ENCODE data around the gene NALCN. TPM values are rescaled to one million over a fixed set of nuclear protein-coding genes. Genes with fewer than 3 reads are reported as not detected.

The NALCN gene
- total RNA-seq, 2 donors from 2014 or later: 3.2 TPM; not detected in 1

- intact Hi-C loops (cut with DNase I): loop anchor here (10.0 kb wide), 1 partner anchor 1688 kb away; no protein-coding TSS in a partner anchor
- Histone ChIP-seq H3K4me3 (no peak overlapping the region), H3K36me3 (no peaks in the 10 kb centered on the region), H3K4me1 (replicated peaks) (no peaks in the 10 kb centered on the region), H3K9me3 (no peaks in the 10 kb centered on the region), H3K27ac (no peak overlapping the region), H3K27me3 (replicated peaks; ENCODE audit: insufficient read depth) (no peaks in the 10 kb centered on the region)
- 89% methylated on average over 2 of the region's 2 CpGs for WGBS
- TF ChIP-seq POLR2AphosphoS5 (IDR thresholded peaks at IDR 0.05): no peak
- no peak for DNase-seq (ENCODE audit: low spot score)
These were observed 154.0 kb downstream of the NALCN start for GRCh38 chr13:101262306-101262705.

- TF ChIP-seq POLR2A (IDR thresholded peaks at IDR 0.05) (no peak), CTCF (IDR thresholded peaks at IDR 0.05) (no peak), POLR2AphosphoS5 (IDR thresholded peaks at IDR 0.05) (no peak)
- Histone ChIP-seq H3K27ac (no peak overlapping the region), H3K4me1 (replicated peaks) (no peaks in the 10 kb centered on the region), H3K9me3 (no peaks in the 10 kb centered on the region), H3K36me3 (no peaks in the 10 kb centered on the region), H3K4me3 (no peak overlapping the region), H3K27me3 (replicated peaks; ENCODE audit: insufficient read depth) (no peaks in the 10 kb centered on the region)
- no peak for DNase-seq (ENCODE audit: low spot score)
- 91% methylated on average over 6 of the region's 6 CpGs for WGBS
- intact Hi-C loops (cut with DNase I): no loop called here
These were observed 157.8 kb downstream of the NALCN start for GRCh38 chr13:101258509-101258908.

- WGBS: 82% methylated on average over 11 of the region's 11 CpGs
- Histone ChIP-seq H3K4me1 (replicated peaks) (no peaks in the 10 kb centered on the region), H3K27ac (no peak overlapping the region), H3K4me3 (no peak overlapping the region), H3K27me3 (replicated peaks; ENCODE audit: insufficient read depth) (no peaks in the 10 kb centered on the region), H3K9me3 (no peaks in the 10 kb centered on the region), H3K36me3 (no peaks in the 10 kb centered on the region)
- TF ChIP-seq POLR2A (IDR thresholded peaks at IDR 0.05) (no peak), CTCF (IDR thresholded peaks at IDR 0.05) (no peak), POLR2AphosphoS5 (IDR thresholded peaks at IDR 0.05) (no peak)
- intact Hi-C loops (cut with DNase I): no loop called here
- DNase-seq (ENCODE audit: low spot score): no peak
These were observed 158.2 kb downstream of the NALCN start for GRCh38 chr13:101258071-101258470.

- intact Hi-C loops (cut with DNase I): no loop called here
- Histone ChIP-seq H3K4me1 (replicated peaks) (no peaks in the 10 kb centered on the region), H3K36me3 (no peaks in the 10 kb centered on the region), H3K4me3 (no peak overlapping the region), H3K27me3 (replicated peaks; ENCODE audit: insufficient read depth) (no peaks in the 10 kb centered on the region), H3K9me3 (no peaks in the 10 kb centered on the region), H3K27ac (no peak overlapping the region)
- no peak for DNase-seq (ENCODE audit: low spot score)
- TF ChIP-seq POLR2A (IDR thresholded peaks at IDR 0.05) (no peak), POLR2AphosphoS5 (IDR thresholded peaks at IDR 0.05) (no peak), CTCF (IDR thresholded peaks at IDR 0.05) (no peak)
- WGBS: 40% methylated on average over 2 of the region's 2 CpGs
These were observed 167.4 kb downstream of the NALCN start for GRCh38 chr13:101248739-101249514.

- H3K36me3 ChIP-seq: no peaks in the 10 kb centered on the region
- DNase-seq (ENCODE audit: low spot score): no peak
- TF ChIP-seq POLR2A (IDR thresholded peaks at IDR 0.05): no peak
- TF ChIP-seq POLR2AphosphoS5 (IDR thresholded peaks at IDR 0.05): no peak
- no peak for TF ChIP-seq CTCF (IDR thresholded peaks at IDR 0.05)
These were observed 173.6 kb downstream of the NALCN start for GRCh38 chr13:101242720-101243119.

More at GRCh38 chr13:101242720-101243119, 173.6 kb downstream of the NALCN start:
- Histone ChIP-seq H3K9me3 (no peaks in the 10 kb centered on the region), H3K27ac (no peak overlapping the region), H3K27me3 (replicated peaks; ENCODE audit: insufficient read depth) (no peaks in the 10 kb centered on the region), H3K4me3 (no peak overlapping the region), H3K4me1 (replicated peaks) (no peaks in the 10 kb centered on the region)
- intact Hi-C loops (cut with DNase I): no loop called here

Measured in prostate gland (tissue), 2 donors.